GM21526 (cell line): ENCODE results near the gene CERK.

Experiments
- ATAC-seq: cut with Tn5 transposase; IDR thresholded peaks from one replicate; pipeline ENCODE4 v1.9.1; 2021; ENCODE audit warnings: moderate library complexity; ENCODE audit not compliant: unreplicated experiment, low FRiP score

CERK gene

DNA sequence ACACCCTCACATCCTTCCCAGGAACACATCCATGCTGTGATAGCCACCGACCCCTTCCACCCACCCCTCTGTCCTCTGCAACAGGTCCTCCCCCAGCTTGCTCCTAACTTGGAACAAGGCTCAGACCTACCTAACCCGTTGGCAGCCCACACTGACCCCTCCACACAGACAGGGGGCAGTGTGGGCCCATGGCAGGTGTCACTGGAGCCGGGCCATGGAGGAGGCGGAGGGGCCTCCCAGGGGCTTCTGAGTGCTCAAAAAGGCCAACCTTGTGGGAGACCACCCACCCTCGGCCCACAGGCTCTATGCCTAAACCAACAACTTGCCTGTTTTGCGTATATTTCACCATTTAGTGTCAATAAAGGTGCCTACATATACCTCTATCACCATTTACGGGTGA is 57.0 kb downstream of the CERK start:
- ATAC-seq, result no peak

DNA sequence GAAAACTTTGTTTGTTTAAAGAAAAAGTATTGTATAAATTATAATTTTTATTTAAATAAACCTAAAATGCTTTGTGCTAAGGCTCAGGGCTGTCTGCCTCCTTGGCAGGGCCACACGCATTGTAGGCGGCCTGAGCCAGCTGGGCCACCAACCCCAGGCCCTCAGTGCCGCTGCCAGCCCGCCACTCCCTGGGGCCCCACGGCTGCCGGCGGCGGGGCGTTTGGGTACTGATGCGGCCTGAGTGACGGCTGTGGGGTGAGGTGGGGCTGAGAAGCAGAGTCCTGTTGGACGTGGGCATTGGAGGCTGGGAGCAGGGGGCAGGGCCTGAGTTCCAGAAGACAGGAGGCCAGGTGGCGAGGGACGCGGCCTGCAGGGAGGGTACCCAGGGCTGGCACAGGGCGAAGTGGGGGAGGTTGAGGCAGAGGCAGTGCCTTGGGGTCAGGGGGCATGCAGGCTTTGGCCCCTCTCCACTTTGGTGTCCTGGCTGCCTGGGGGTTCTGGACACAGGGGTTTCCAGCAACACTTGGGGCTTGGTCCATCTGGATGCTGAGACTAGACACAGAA is 58.3 kb downstream of the CERK start:
- no peak for ATAC-seq

- ATAC-seq, result no peak
Observed at GRCh38 chr22:46678785-46679700, 59.0 kb downstream of the CERK start.

DNA sequence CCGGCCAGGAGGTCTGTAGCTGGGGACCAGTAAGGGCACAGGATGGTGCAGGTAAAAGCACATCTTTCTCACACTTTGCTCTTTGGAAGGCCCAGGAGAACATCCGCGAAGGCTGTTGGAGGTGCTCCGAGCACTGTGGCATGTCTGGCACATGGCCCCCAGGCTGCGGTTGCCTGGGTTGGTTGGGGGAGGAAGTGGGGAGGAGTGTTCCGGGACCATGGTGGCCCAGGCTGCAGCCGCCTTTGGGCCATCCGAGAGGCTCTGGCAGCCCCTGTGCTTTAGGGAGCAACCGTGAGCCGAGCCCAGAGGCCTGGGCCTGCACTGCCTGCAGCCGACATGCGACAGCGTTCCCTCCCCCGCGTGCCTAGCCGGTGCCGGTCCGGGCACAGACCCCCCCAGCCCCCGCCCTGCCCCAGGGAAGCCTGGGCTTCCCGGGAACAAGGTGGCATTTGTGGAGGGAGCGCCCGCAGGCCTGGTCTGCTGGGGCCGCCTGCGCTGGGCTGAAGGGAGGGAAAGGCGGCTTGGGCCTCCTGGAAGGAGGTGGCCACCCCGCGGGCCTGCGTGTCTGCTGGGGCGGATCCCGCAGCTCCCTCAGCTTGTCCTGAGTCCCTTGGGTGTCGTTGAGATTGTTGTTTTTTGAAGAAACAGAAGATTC is 59.9 kb downstream of the CERK start:
- no peak for ATAC-seq

GRCh38 chr22:46677323-46678002 is 60.6 kb downstream of the CERK start:
- no peak for ATAC-seq

DNA sequence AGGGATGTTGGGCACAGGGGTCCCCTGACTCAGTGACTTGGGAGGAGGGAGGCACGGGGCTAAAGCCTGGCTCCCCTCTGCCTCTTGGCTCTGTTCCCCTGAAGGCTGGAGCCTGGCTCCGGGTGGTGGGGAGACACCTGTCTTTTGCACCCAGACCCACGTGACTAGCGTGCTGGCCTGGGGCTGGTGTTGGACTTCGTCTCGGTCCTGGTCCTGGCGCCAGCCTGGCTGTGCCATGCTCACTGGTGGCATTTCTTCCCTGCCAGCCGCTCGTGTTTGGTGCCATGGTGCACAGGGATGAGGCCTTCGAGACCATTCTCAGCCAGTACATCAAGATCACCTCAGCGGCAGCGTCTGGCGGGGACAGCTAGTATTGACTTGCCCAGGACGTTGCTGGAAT is 61.2 kb downstream of the CERK start:
- no peak for ATAC-seq

GRCh38 chr22:46676479-46676878 is 61.6 kb downstream of the CERK start:
- ATAC-seq, result no peak

DNA sequence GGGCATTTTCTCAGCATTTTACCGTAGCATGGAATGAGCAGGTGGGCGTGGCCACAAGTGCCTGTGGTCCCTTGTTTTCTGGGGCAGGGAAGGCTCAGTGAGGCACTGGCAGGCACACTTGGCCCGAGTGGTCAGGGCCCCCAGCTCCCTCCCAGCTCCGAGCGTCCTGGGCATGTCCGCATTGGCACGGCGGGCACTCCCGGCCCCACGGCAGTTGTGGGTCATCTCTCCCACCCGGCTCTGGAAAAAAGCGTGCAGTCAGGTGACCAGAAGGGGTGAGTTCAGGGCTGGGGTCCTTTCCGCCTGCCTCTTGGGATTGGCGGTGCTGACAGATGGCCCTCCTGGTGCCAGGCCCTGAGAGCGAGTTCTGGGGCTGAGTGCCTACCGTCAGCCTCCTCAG is 62.1 kb downstream of the CERK start:
- no peak for ATAC-seq

- ATAC-seq, result no peak
Observed at GRCh38 chr22:46675479-46675878, 62.6 kb downstream of the CERK start.

GRCh38 chr22:46674906-46675305 is 63.1 kb downstream of the CERK start:
- ATAC-seq, result no peak

DNA sequence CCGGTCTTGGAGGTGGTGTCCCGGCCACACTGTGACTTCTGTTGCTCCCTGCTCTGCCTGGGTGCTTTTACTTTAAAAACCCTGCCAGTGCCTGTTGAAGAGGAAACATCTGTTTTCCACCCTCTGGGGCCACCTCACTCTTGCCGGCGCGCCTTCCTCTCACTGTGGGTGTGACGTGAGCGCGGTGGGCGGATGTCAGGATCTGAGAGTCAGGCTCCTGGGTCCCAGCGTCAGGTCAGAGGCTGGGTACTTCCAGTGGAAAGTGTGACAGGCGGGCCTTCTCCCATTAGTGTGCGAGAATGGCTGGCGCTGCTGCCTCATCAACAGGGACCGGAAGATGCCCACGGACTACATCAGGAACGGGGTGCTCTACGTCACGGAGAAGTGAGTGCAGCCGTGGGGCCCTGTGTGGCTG is 63.7 kb downstream of the CERK start:
- no peak for ATAC-seq

GRCh38 chr22:46673662-46674236 is 64.3 kb downstream of the CERK start:
- no peak for ATAC-seq

DNA sequence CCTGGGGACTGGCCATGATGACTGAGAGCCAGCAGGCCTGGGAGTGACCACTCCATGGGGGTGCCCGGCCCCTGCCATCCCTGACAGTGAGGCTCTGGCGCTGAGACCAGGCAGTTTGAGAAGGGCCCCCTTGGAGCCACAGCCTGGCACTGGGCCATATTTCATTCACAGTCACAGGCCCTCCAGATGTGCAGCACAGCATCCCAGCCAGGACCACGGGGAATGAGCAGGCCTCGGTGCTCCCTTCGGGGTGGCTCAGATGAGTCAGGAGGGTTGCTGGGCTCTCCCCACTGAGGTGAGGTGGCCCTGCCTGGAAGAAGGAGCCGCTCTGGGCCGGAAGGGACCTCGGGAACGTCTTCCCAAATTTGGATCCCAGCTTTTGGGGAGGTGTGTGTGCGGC is 64.8 kb downstream of the CERK start:
- ATAC-seq, result no peak

- ATAC-seq, result no peak
Observed at GRCh38 chr22:46672731-46673130, 65.3 kb downstream of the CERK start.

DNA sequence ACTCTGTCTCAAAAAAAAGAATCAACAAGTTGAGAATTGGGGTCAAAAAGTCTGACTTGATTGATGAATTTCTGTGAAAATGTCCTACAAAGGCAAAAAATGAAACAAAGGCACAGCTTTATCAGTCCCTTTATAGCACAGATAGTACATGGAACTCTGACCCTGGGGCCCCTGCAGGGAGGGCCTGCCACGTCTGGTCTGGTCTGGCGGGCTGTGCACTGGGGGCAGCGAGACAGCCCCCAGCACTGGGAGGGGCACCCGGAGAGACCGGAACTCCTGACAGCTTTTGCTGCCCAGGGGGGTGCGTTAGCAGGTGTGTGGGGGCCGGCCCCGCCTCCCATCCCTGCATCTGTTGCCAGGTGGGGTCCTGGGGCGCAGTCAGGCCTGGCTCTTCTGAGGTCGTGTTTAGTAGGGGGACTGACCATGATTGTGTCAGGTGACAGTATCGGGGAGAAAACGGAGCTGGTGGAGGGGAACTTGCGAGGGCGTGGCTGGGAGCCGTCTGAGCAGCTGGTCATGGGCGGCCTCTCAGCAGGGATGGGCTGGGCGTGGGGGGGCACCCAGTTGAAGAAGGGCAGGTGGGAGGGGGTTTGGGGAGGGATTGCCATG is 66.1 kb downstream of the CERK start:
- no peak for ATAC-seq

DNA sequence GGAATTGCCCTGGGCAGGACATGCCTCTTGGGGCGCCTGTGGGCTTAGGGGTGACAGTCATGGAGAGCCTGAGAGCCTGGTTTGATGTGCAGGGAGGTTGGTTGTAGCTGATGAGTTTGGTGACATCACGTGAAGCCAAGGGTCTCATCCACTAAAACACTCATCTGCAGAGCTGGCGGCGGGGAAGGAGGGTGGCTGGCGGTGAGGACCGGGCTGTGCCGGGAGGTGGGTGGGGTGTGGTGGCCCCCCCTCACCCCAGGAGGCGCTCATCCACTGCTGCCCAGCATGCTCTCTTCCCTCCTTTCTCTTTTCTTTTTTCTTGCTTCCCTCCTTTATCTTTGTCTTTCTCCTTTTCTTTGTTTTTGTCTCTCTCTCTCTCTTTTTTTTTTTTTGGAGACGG is 68.9 kb downstream of the CERK start:
- ATAC-seq, result no peak

DNA sequence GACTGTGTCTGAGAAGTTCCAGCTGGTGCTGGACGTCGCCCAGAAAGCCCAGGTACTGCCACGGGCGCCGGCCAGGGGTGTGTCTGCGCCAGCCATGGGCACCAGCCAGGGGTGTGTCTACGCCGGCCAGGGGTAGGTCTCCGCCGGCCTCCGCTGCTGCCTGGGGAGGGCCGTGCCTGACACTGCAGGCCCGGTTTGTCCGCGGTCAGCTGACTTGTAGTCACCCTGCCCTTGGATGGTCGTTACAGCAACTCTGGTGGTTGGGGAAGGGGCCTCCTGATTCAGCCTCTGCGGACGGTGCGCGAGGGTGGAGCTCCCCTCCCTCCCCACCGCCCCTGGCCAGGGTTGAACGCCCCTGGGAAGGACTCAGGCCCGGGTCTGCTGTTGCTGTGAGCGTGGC is 69.9 kb downstream of the CERK start:
- no peak for ATAC-seq

GRCh38 chr22:46667245-46667623 is 70.8 kb downstream of the CERK start:
- ATAC-seq, result no peak

DNA sequence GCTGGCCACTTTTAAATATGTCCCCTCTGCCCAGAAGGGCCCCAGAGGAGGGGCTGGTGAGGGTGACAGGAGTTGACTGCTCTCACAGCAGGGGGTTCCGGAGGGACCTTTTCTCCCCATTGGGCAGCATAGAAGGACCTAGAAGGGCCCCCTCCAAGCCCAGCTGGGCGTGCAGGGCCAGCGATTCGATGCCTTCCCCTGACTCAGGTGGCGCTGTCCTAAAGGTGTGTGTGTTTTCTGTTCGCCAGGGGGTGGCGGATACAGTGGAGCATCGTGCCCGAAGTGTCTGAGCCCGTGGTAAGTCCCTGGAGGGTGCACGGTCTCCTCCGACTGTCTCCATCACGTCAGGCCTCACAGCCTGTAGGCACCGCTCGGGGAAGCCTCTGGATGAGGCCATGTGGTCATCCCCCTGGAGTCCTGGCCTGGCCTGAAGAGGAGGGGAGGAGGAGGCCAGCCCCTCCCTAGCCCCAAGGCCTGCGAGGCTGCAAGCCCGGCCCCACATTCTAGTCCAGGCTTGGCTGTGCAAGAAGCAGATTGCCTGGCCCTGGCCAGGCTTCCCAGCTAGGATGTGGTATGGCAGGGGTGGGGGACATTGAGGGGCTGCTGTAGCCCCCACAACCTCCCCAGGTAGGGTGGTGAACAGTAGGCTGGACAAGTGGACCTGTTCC is 71.3 kb downstream of the CERK start:
- no peak for ATAC-seq

GRCh38 chr22:46665751-46666280 is 72.2 kb downstream of the CERK start:
- ATAC-seq, result no peak
